Heart left ventricle (tissue), 16 donors: ENCODE data around the gene RSAD2. TPM values are rescaled to one million over a fixed set of nuclear protein-coding genes. Genes with fewer than 3 reads are reported as not detected.

Experiments
- ATAC-seq, 4 donors: fragments of 200-7000 bp; cut with Tn5 transposase; one replicate each; pipeline ENCODE4 v1.9.1; 2020 to 2022; ENCODE audit warnings: moderate library complexity in 4 of 4, mild to moderate bottlenecking in 3 of 4, moderate number of reproducible peaks in 1 of 4
- DNase-seq, 5 donors: peaks; one replicate each; pipeline ENCODE4 v3.0.0-alpha.2; 2020
- H3K27ac ChIP-seq, 12 donors: fragments of 200-600 bp; sonication (generic) in 4 of 12; one replicate each; pipeline versions ENCODE4 v1.5.0 to v1.8.0; 2016 to 2022; ENCODE audit warnings: mild to moderate bottlenecking in 2 of 12
- H3K27me3 ChIP-seq, 9 donors: fragments of 200-600 bp; sonication (generic) in 2 of 9; one replicate each; pipeline versions ENCODE4 v1.5.1 to v1.8.0; 2016 to 2022; ENCODE audit warnings: mild to moderate bottlenecking in 3 of 9
- H3K36me3 ChIP-seq, 9 donors: fragments of 200-600 bp; sonication (generic) in 2 of 9; one replicate each; pipeline versions ENCODE4 v1.5.0 to v1.8.0; 2018 to 2022; ENCODE audit warnings: mild to moderate bottlenecking in 2 of 9
- H3K4me1 ChIP-seq, 12 donors: fragments of 200-600 bp; sonication (generic) in 4 of 12; one replicate each; pipeline versions ENCODE4 v1.5.0 to v1.8.0; 2016 to 2022; ENCODE audit warnings: mild to moderate bottlenecking in 3 of 12
- H3K4me3 ChIP-seq, 12 donors: fragments of 200-600 bp; sonication (generic) in 4 of 12; one replicate each; pipeline versions ENCODE4 v1.5.0 to v1.8.0; 2017 to 2022; ENCODE audit warnings: mild to moderate bottlenecking in 9 of 12, moderate library complexity in 4 of 12
- H3K9me3 ChIP-seq, 12 donors: fragments of 200-600 bp; sonication (generic) in 4 of 12; one replicate each; pipeline versions ENCODE4 v1.5.0 to v1.8.0; 2016 to 2022; ENCODE audit warnings: mild to moderate bottlenecking in 1 of 12
- CTCF ChIP-seq, 12 donors: fragments of 200-600 bp; sonication (generic) in 4 of 12; IDR thresholded peaks; one replicate each; pipeline versions ENCODE4 v1.5.0 to v1.8.0; 2018 to 2022; ENCODE audit warnings: antibody characterized with exemption in 12 of 12, mild to moderate bottlenecking in 5 of 12
- POLR2A ChIP-seq, 2 donors: fragments of 450-650 bp; IDR thresholded peaks; one replicate each; pipeline ENCODE4 v1.6.1; 2017; ENCODE audit warnings: antibody characterized with exemption in 2 of 2, mild to moderate bottlenecking in 2 of 2, moderate library complexity in 2 of 2
- WGBS, 4 donors: extraction: QIAGEN DNeasy Blood & Tissue Kit in 2 of 4; methylation state at CpG; one replicate each; pipeline versions ENCODE4 v1.1.5 to v1.1.7; 2013 to 2018; 5-methylcytosine and 5-hydroxymethylcytosine counted together
- intact Hi-C, 10 donors: fragments of 100-400 bp; cut with DNase I; formaldehyde crosslinking; loops; one replicate each; pipeline versions ENCODE4 v1.11.1 to v1.14.2; 2022
- polyA plus RNA-seq, 2 donors: library from polyadenylated mRNA; stranded (reverse); fragments of 200-250 nt; gene quantifications; one replicate each; pipeline ENCODE4 v1.2.3, GENCODE V29; 2013
- total RNA-seq, 9 donors: library from RNA; depleted of rRNA in 2 of 9; stranded (reverse); fragments of >200 nt in 2 of 9; fragmentation: NEBNext Ultra II Directional in 3 of 9; extraction: Animal tissue kit (Norgen Biotek cat#: 25700) in 3 of 9; gene quantifications; one replicate each; pipeline versions ENCODE4 v1.1.0 to v1.2.4, GENCODE V29; 2016 to 2023
- donor health status: ischemic (EF 13 %, LVEDD 7.1; RV severe dilation, severe dysfunction).
- donor health status: healthy with polysubstance abuse.
- donor health status: DM: no; HTN: yes; CAD: no.
- donor health status: DM: no; HTN: no; CAD: no.
- donor health status: ischemic (EF 25% LVEDD 6.9; RV normal size, moderate dysfunction).
- donor health status: ischemic (EF 25% LVEDD 5.7; RV mildly dilated, moderate dysfunction).
- donor health status: healthy.
- donor health status: DM: yes; HTN: yes; CAD: no.
- donor health status: ischemic (EF 35%, LVEDD 5.7; RV mildly dilated, moderate dysfunction).
- donor health status: nonischemic (EF 11% LVEDD 7.7; RV severe dilation, severe dysfunction).
- donor health status: DM: yes; HTN: yes; CAD: no.
- donor health status: PGD.
- donor health status: ischemic (EF 29% LVEDD 5.4; RV normal size, mild dysfunction).
- donor health status: nonischemic (EF 23%, LVEDD 6.1; RV moderate dilation, normal function).

Gene RSAD2
- total and polyA plus RNA-seq, 11 donors = 1.2 to 18.0 (median 4.7) TPM

DNA sequence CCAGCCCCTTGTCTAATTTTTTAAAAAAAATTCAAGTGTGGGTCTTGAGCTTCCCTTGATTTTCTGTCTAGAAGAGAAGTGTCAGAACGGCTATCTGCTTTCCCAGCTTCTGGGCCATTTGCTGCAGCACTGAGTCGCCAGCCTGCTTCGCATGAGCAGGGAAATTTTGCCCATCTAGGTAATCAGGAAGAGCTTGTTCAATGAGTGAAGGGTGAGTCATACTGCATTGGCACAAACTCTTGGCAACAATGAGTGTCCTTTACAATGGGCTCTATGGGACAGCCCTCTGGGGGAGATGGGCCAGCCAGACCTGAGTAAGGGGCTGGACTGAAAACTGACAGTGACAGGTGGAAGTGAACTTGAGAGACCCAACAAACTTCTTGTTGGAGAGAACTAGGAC lies 37.3 kb downstream of the RSAD2 start:
- Histone ChIP-seq H3K4me1 (peaks cover 0 to 29% (median 13%) of the 10 kb centered on the region in 12 donors), H3K9me3 (no peaks in the 10 kb centered on the region), H3K4me3 (no peak overlapping the region), H3K36me3 (no peaks in the 10 kb centered on the region), H3K27me3 (no peaks in the 10 kb centered on the region), H3K27ac (no peak overlapping the region)
- TF ChIP-seq CTCF (IDR thresholded peaks at IDR 0.05) (no peak), POLR2A (IDR thresholded peaks at IDR 0.05) (no peak)
- intact Hi-C loops = loop anchor here (5.0 to 10.0 kb wide), 7 partner anchors 50 to 127 kb away; no protein-coding TSS in a partner anchor
- no peak for DNase-seq
- 85 to 97% (median 90%) methylated on average over 3 of the region's 3 CpGs for WGBS, 4 donors
- ATAC-seq = no peak

- ATAC-seq (no peak), DNase-seq (no peak)
- intact Hi-C loops = loop anchor here (5.0 to 10.0 kb wide), 7 partner anchors 49 to 127 kb away; no protein-coding TSS in a partner anchor
- no peaks in the 10 kb centered on the region for H3K9me3 ChIP-seq
- H3K4me3 ChIP-seq = no peak overlapping the region
- no peaks in the 10 kb centered on the region for H3K27me3 ChIP-seq
- peaks cover 0 to 30% (median 19%) of the 10 kb centered on the region in 12 donors for H3K4me1 ChIP-seq
- TF ChIP-seq CTCF (IDR thresholded peaks at IDR 0.05) = no peak
- no peak for TF ChIP-seq POLR2A (IDR thresholded peaks at IDR 0.05)
- H3K36me3 ChIP-seq = no peaks in the 10 kb centered on the region
- 77 to 98% (median 94%) methylated on average over 2 of the region's 2 CpGs for WGBS, 4 donors
- no peak overlapping the region for H3K27ac ChIP-seq
Observed at GRCh38 chr2:6915399-6915798, 37.8 kb downstream of the RSAD2 start.

GRCh38 chr2:6916224-6916623 lies 38.6 kb downstream of the RSAD2 start:
- no peaks in the 10 kb centered on the region for H3K9me3 ChIP-seq
- intact Hi-C loops = loop anchor here (1.0 to 10.0 kb wide), 10 partner anchors 49 to 128 kb away; no protein-coding TSS in a partner anchor
- peaks cover 7 to 33% (median 26%) of the 10 kb centered on the region in 12 donors for H3K4me1 ChIP-seq
- no peak overlapping the region for H3K4me3 ChIP-seq
- no peaks in the 10 kb centered on the region for H3K27me3 ChIP-seq
- TF ChIP-seq CTCF (IDR thresholded peaks at IDR 0.05) = no peak
- TF ChIP-seq POLR2A (IDR thresholded peaks at IDR 0.05) = no peak
- no peak overlapping the region for H3K27ac ChIP-seq
- 90 to 98% (median 97%) methylated on average over 3 of the region's 3 CpGs for WGBS, 4 donors
- ATAC-seq = no peak
- DNase-seq = no peak
- H3K36me3 ChIP-seq = no peaks in the 10 kb centered on the region

DNA sequence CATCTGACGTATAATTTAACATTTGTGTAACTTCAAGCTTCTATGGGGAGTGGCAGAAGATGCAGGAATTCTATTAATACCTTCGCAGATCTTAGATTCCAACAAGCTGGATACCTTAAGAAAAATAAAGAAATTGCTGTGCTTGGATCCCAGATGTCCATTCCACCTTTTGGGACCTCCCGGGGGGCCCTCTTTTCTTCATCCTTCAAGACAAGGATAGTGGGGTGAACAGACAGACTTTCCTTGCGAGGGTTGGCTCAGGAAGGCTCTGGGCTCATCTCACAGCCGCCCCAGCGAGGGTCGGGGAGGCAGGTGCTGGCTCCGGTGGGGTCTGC lies 39.1 kb downstream of the RSAD2 start:
- peak overlapping the region in 1 of 12 donors; percentile 47 for H3K27ac ChIP-seq
- H3K4me3 ChIP-seq = peak overlapping the region in 9 of 12 donors; percentile 26 to 97 (median 78)
- intact Hi-C loops = loop anchor here (1.0 to 10.0 kb wide), 11 partner anchors 48 to 128 kb away; no protein-coding TSS in a partner anchor
- H3K27me3 ChIP-seq = no peaks in the 10 kb centered on the region
- ATAC-seq (no peak), DNase-seq (no peak)
- no peaks in the 10 kb centered on the region for H3K9me3 ChIP-seq
- peaks cover 12 to 38% (median 30%) of the 10 kb centered on the region in 12 donors for H3K4me1 ChIP-seq
- TF ChIP-seq POLR2A (IDR thresholded peaks at IDR 0.05) = no peak
- no peak for TF ChIP-seq CTCF (IDR thresholded peaks at IDR 0.05)
- 52 to 58% (median 55%) methylated on average over 8 of the region's 8 CpGs for WGBS, 4 donors
- H3K36me3 ChIP-seq = no peaks in the 10 kb centered on the region
